ENCODE results near the gene TMCO4.

The TMCO4 gene

DNA sequence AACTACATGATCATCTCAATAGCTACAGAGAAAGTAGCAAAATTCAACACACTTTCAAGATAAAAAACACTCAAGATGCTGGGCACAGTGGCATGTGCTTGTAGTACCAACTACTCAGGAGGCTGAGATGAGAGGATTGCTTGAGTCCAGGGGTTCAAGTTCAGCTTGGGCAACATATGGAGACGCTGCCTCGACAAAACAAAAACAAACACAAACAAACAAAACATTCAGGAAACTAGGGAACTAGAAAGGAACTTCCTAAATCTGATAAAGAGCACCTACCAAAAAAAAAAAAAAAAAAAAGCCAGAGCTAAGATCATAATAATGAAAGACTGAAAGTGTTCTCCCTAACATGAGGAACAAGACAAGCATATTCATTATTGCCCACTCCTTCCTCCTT lies 38.1 kb upstream of the TMCO4 start:
- H3K27ac ChIP-seq, result no peak overlapping the region
- ChIA-PET POLR2A (ENCODE audit: low non-redundant PET) (interaction anchor here (0.5 kb wide), 1 partner anchor 44 kb away, joined by 6 read pairs; no protein-coding TSS in a partner anchor), CTCF (interaction anchor here (0.7 kb wide), 1 partner anchor 24 kb away, joined by 3 read pairs; no protein-coding TSS in a partner anchor)
- DNase-seq (ENCODE audit: low spot score), result no peak
- TF ChIP-seq CTCF (conservative IDR thresholded peaks at IDR 0.05; ENCODE audit: low read depth), result no peak

DNA sequence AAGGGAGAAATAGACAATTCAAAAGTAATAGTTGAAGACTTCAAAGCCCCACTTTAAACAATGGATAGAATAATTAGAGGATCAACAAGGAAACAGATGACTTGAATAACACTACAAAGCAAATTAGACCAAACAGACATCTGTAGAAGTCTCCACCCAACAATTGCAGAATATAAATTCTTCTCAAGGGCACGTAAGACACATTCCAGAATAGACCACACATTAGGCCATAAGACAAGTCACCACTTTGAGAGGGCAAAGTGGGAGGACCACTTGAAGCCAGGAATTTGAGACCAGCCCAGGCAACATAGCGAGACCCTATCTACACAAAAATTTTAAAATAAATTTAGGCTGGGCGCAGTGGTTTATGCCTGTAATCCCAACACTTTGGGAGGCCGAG lies 35.9 kb upstream of the TMCO4 start:
- TF ChIP-seq CTCF (conservative IDR thresholded peaks at IDR 0.05; ENCODE audit: low read depth), result no peak
- POLR2A ChIA-PET (ENCODE audit: low non-redundant PET), result no interaction called here
- DNase-seq (ENCODE audit: low spot score), result no peak
- H3K27ac ChIP-seq, result no peak overlapping the region
- CTCF ChIA-PET, result no interaction called here

GRCh38 chr1:19831441-19831840 lies 31.7 kb upstream of the TMCO4 start:
- CTCF ChIA-PET, result interaction anchor here (0.7 kb wide), 1 partner anchor 77 kb away, joined by 5 read pairs; no protein-coding TSS in a partner anchor
- H3K27ac ChIP-seq, result no peak overlapping the region
- POLR2A ChIA-PET (ENCODE audit: low non-redundant PET), result no interaction called here
- no peak for DNase-seq (ENCODE audit: low spot score)
- TF ChIP-seq CTCF (conservative IDR thresholded peaks at IDR 0.05; ENCODE audit: low read depth), result no peak

DNA sequence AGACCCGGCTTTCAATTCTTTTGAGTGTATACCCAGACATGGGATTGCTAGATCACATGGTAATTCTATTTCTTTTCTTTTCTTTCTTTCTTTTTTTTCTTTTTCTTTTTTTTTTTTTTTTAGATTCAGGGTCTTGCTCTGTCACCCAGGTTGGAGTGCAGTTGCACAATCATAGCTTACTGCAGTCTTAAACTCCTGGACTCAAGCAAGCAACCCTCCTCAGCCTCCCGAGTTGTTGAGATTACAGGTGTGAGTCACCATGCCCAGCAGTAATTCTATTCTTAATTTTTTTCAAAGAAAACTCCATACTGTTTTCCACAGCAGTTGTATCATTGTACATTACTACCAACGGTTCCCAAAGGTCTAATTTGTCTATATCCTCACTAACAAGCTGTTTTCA lies 28.8 kb upstream of the TMCO4 start:
- POLR2A ChIA-PET (ENCODE audit: low non-redundant PET), result no interaction called here
- TF ChIP-seq CTCF (conservative IDR thresholded peaks at IDR 0.05; ENCODE audit: low read depth), result no peak
- DNase-seq (ENCODE audit: low spot score), result no peak
- H3K27ac ChIP-seq, result no peak overlapping the region
- CTCF ChIA-PET, result no interaction called here

DNA sequence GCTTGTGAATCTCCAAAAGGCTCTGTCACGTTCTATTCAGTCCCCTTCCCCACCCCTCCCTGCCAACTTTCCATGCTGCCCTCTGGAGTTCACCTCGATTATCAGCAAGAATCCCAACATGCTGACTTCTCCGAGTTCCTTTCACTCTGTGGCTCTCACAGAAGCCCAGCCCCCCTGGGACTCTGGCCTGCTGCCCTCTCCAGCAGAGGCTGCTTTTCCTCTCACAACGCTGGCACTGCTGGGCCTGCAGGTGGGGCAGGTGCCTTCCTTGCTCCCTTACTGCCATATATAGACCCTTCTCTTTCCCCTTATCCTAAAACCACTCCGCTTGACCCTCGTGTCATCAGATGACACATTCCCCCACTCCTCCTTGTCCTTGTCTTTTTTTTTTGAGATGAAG lies 25.6 kb upstream of the TMCO4 start:
- ChIA-PET CTCF (no interaction called here), POLR2A (ENCODE audit: low non-redundant PET) (no interaction called here)

GRCh38 chr1:19824541-19824940 lies 24.8 kb upstream of the TMCO4 start:
- ChIA-PET POLR2A (ENCODE audit: low non-redundant PET) (no interaction called here), CTCF (interaction anchor here (0.5 to 0.6 kb wide), 2 partner anchors 49 to 395 kb away, joined by 3 to 4 read pairs; no protein-coding TSS in a partner anchor)
- no peak for DNase-seq (ENCODE audit: low spot score)
- H3K27ac ChIP-seq, result no peak overlapping the region
- TF ChIP-seq CTCF (conservative IDR thresholded peaks at IDR 0.05; ENCODE audit: low read depth), result no peak

More for the DNA sequence above, 25.6 kb upstream of the TMCO4 start:
- no peak for DNase-seq (ENCODE audit: low spot score)
- H3K27ac ChIP-seq, result no peak overlapping the region
- no peak for TF ChIP-seq CTCF (conservative IDR thresholded peaks at IDR 0.05; ENCODE audit: low read depth)

DNA sequence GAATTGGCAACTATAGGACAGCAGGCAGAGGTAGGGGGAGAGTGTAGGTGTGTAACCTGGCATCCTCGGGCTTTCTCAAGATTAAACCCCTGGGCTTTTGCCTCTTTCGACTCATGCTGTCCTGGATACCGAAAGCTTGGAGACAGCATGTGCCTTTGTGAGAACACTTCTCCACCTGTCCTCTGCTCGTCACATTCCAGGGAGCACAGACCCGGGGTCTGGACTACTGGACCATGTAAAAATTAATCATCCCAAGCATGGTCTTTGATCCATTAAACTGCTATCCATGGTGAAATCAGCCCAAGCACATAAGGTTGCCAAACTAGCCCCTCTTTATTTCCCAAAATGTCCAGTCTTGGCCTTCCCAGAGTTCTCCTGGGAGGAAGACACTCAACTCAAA lies 24.3 kb upstream of the TMCO4 start:
- ChIA-PET CTCF (interaction anchor here (0.5 to 0.6 kb wide), 2 partner anchors 48 to 396 kb away, joined by 3 to 4 read pairs; no protein-coding TSS in a partner anchor), POLR2A (ENCODE audit: low non-redundant PET) (no interaction called here)
- no peak for DNase-seq (ENCODE audit: low spot score)
- no peak for TF ChIP-seq CTCF (conservative IDR thresholded peaks at IDR 0.05; ENCODE audit: low read depth)
- H3K27ac ChIP-seq, result no peak overlapping the region
